HG03097 (cell line): ENCODE measurements around the gene TPRN.

Experiments used
- ATAC-seq: cut with Tn5 transposase; IDR thresholded peaks from one replicate; pipeline ENCODE4 v1.9.1; 2021; ENCODE audit not compliant: unreplicated experiment, low FRiP score

Gene TPRN

DNA sequence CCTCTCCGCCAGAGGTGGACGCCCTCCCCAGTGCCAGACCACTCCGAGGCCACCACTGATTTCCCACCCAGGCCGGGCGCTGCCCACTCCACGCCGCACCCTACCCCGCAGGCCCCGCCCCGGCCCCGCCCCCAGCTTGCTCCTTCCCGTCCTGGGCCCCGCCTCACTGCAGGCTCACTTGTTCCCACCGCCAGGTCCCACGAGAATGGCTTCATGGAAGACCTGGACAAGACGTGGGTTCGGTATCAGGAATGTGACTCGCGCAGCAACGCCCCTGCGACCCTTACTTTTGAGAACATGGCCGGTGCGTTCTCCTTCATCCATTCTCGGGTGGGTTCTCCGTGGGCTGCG, 37.2 kb downstream of the TPRN start:
- ATAC-seq: no peak

GRCh38 chr9:137162505-137163364, 37.8 kb downstream of the TPRN start:
- ATAC-seq: no peak

- ATAC-seq: no peak
These were observed 38.7 kb downstream of the TPRN start for GRCh38 chr9:137161558-137162486.

- ATAC-seq: no peak
These were observed 39.6 kb downstream of the TPRN start for GRCh38 chr9:137160716-137161557.

- no peak for ATAC-seq
These were observed 40.5 kb downstream of the TPRN start for GRCh38 chr9:137160054-137160425.

DNA sequence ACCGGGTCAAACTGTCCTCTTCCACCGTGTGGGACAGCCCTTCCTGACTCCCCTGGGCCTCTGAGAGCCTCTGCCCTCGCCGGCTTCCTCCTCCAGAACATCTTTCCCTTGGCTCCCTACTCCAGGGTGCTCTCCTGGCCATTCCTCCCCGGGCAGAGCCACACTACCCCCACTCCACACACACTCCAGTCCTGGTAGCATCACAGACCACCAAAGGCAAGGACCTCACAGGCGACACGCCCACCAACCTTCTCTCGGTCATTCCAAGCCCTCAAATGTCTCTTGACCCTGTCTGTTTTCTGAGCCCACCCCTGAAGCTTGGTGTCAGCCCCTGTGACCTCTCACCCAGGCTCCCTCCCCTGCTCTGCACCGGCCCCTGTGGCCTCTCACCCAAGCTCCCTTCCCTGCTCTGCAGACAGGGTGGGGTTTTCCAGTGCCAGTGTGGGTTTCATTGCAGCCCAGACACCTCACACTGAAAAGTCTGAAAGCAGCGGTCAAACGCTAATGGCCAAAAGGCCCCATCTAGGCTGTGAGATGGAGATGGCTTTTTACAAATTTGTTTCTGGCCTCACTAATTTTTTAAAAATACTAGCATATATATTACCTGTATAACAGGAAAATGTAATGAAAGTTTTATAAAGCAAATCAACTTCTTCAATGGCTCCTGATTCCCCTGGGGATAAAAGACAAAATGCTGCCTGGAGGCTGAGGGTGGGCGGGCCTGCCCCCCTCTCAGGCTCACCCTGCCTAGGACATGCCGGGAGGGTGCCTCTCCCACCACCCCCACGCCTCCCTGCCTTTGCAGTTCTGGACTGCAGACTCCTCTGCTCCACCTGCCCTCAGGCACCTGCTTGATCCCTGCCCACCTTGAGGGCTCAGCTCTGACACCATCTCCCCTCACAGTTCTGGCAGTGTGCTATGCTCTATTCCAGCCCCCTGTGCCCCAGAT, 41.2 kb downstream of the TPRN start:
- no peak for ATAC-seq

DNA sequence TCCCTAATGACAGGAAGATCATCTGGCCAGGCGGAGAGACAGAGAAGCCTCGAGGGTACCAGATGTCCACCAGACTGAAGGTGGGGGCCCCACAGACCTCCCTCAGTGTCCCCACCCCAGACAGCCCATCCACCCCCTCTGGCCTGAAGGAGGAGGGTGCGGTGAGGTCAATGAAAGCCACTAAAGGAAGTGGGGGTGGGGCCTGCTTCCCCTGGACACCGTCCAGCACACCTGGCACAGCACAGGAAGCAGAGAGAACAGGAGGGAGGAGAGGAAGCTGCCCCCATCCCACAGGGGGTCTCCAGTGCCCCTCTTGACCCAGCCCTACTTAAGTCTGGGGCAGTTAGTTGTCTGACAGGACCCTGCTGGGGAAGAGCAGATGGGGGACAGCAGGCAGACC, 41.9 kb downstream of the TPRN start:
- ATAC-seq: no peak

GRCh38 chr9:137157618-137158415, 42.7 kb downstream of the TPRN start:
- no peak for ATAC-seq

DNA sequence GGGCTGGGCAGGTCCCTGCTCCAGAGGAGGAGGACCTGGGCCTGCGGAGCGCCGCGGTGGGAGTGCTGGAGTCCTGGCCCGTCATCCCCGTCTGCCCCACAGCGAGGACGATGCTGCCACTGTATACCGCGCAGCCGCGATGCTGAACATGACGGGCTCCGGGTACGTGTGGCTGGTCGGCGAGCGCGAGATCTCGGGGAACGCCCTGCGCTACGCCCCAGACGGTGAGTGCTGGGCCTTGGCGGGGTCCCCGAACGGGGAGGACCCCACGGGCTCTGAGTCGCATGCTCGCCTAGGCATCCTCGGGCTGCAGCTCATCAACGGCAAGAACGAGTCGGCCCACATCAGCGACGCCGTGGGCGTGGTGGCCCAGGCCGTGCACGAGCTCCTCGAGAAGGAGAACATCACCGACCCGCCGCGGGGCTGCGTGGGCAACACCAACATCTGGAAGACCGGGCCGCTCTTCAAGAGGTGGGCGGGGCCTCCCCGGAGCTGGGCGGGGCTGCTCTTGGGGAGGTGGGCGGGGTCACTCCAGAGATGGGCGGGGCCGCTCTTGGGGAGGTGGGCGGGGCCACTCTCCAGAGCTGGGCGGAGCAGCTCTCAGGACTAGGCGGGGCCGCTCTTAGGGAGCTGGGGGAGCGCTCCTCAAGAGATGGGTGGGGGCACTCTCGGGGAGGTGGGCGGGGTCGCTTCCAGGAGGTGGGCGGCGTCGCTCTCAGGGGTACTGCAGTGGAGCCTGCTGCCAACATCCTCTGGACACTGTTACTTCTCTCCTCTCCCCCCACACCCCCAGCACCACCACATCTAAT, 43.8 kb downstream of the TPRN start:
- no peak for ATAC-seq

GRCh38 chr9:137152844-137153405, 47.6 kb downstream of the TPRN start:
- ATAC-seq: no peak

GRCh38 chr9:137150617-137151457, 49.7 kb downstream of the TPRN start:
- peak; percentile 33 for ATAC-seq

- peak; percentile 16 for ATAC-seq
These were observed 50.5 kb downstream of the TPRN start for GRCh38 chr9:137149942-137150616.

GRCh38 chr9:137149363-137149762, 51.2 kb downstream of the TPRN start:
- ATAC-seq: no peak

- ATAC-seq: no peak
These were observed 51.9 kb downstream of the TPRN start for GRCh38 chr9:137148661-137149060.

DNA sequence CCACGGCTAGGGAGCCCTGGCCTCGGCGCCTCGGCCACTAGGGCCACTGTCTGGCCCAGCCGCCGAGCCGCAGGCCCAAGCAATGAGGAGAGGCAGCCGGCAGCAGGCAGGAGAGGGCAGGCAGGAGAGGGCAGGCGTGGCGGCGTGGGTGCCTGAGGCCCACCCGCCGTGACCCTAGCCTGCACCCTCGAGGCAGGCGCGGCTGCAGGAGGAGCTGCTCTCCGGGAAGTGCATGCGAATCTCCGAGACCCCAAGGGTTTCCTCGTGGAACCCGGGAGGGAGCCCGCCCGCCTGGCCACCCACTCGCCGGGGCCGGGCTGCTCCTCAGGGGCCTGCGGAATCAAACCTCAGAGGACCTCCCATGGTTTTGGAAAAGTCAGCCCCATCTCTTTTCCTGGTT, 52.3 kb downstream of the TPRN start:
- ATAC-seq: no peak

GRCh38 chr9:137147793-137148160, 52.8 kb downstream of the TPRN start:
- no peak for ATAC-seq
